Breast epithelium (tissue), 4 donors: ENCODE measurements around the gene TGFBRAP1. TPM values are rescaled to one million over a fixed set of nuclear protein-coding genes. Genes with fewer than 3 reads are reported as not detected.

Experiments
- DNase-seq, 2 donors: peaks; one replicate each; pipeline ENCODE4 v3.0.0-alpha.2; 2019; ENCODE audit warnings: low spot score in 2 of 2
- H3K27ac ChIP-seq, 2 donors: fragments of 200-600 bp; sonication (generic) in 1 of 2; one replicate each; pipeline ENCODE4 v1.5.1; 2016 to 2019; ENCODE audit warnings: mild to moderate bottlenecking in 1 of 2
- H3K27me3 ChIP-seq, 2 donors: fragments of 200-600 bp; sonication (generic) in 1 of 2; one replicate each; pipeline versions ENCODE4 v1.5.1 to v1.6.0; 2017 to 2019; ENCODE audit warnings: control low read depth in 1 of 2, mild to moderate bottlenecking in 1 of 2
- H3K36me3 ChIP-seq: fragments of 200-600 bp; one replicate; pipeline ENCODE4 v1.5.1; 2019
- H3K4me1 ChIP-seq, 2 donors: fragments of 200-600 bp; sonication (generic); one replicate each; pipeline ENCODE4 v1.5.1; 2016 to 2019; ENCODE audit warnings: control low read depth in 1 of 2
- H3K4me3 ChIP-seq, 3 donors: fragments of 200-600 bp; sonication (generic); 1 replicate in 2 of 3; 2 replicates in 1 of 3; pipeline ENCODE4 v1.5.1; 2016 to 2019; ENCODE audit warnings: mild to moderate bottlenecking in 3 of 3, moderate library complexity in 2 of 3
- H3K9me3 ChIP-seq, 2 donors: fragments of 200-600 bp; sonication (generic) in 1 of 2; one replicate each; pipeline ENCODE4 v1.5.1; 2016 to 2019; ENCODE audit warnings: control low read depth in 1 of 2
- POLR2A ChIP-seq: fragments of 450-650 bp; IDR thresholded peaks from one replicate; pipeline ENCODE4 v1.6.1; 2016; ENCODE audit warnings: antibody characterized with exemption, mild to moderate bottlenecking, moderate library complexity
- POLR2AphosphoS5 ChIP-seq, 3 donors: sonication (generic); formaldehyde crosslinking; IDR thresholded peaks; one replicate each; pipeline ENCODE4 v1.6.1; 2017; ENCODE audit warnings: antibody characterized with exemption in 3 of 3
- intact Hi-C: fragments of 100-400 bp; cut with DNase I; formaldehyde crosslinking; loops from one replicate; pipeline ENCODE4 v1.15.1; 2023; ENCODE audit warnings: low total_unique reads
- total RNA-seq, 3 donors: library from RNA; depleted of rRNA; stranded (reverse); fragments of >200 nt; gene quantifications; one replicate each; pipeline ENCODE4 v1.1.0, GENCODE V29; 2016
- TF ChIP-seq, protein P1 (sequence below), 3 donors: fragments of 450-650 bp; IDR thresholded peaks; one replicate each; pipeline ENCODE4 v1.5.1; 2016 to 2017; ENCODE audit warnings: antibody characterized with exemption in 3 of 3, mild to moderate bottlenecking in 3 of 3, moderate library complexity in 3 of 3

Gene TGFBRAP1
- total RNA-seq, 3 donors from 2014 or later: 24.6 to 29.8 (median 28.5) TPM

DNA sequence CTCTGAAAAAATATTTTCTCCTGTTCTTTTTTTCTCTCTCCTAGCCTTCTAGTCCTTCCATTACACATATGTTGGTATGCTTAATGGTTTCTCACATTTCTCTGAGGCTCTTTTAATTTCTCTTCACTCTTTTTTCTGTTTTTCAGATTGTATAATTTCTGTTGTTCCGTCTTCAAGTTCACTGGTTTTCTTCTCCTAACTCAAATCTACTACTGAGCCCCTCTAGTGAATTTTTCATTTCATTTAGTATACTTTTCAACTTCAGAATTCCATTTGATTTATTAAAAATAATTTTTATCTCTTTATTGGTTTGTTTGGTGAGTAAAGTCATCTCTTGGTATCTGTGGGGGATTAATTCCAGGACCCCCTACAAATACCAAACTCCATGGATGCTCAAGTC is 27.6 kb upstream of the TGFBRAP1 start:
- TF ChIP-seq, protein P1, sequence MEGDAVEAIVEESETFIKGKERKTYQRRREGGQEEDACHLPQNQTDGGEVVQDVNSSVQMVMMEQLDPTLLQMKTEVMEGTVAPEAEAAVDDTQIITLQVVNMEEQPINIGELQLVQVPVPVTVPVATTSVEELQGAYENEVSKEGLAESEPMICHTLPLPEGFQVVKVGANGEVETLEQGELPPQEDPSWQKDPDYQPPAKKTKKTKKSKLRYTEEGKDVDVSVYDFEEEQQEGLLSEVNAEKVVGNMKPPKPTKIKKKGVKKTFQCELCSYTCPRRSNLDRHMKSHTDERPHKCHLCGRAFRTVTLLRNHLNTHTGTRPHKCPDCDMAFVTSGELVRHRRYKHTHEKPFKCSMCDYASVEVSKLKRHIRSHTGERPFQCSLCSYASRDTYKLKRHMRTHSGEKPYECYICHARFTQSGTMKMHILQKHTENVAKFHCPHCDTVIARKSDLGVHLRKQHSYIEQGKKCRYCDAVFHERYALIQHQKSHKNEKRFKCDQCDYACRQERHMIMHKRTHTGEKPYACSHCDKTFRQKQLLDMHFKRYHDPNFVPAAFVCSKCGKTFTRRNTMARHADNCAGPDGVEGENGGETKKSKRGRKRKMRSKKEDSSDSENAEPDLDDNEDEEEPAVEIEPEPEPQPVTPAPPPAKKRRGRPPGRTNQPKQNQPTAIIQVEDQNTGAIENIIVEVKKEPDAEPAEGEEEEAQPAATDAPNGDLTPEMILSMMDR (IDR thresholded peaks at IDR 0.05): no peak
- no peak for TF ChIP-seq POLR2AphosphoS5 (IDR thresholded peaks at IDR 0.05)
- no peak for TF ChIP-seq POLR2A
- DNase-seq: no peak
- Histone ChIP-seq H3K27me3 (no peaks in the 10 kb centered on the region), H3K4me3 (no peak overlapping the region), H3K36me3 (peaks cover 4% of the 10 kb centered on the region), H3K4me1 (no peaks in the 10 kb centered on the region), H3K27ac (no peak overlapping the region), H3K9me3 (peaks cover 6 to 17% of the 10 kb centered on the region in 2 donors)
- intact Hi-C loops: no loop called here

DNA sequence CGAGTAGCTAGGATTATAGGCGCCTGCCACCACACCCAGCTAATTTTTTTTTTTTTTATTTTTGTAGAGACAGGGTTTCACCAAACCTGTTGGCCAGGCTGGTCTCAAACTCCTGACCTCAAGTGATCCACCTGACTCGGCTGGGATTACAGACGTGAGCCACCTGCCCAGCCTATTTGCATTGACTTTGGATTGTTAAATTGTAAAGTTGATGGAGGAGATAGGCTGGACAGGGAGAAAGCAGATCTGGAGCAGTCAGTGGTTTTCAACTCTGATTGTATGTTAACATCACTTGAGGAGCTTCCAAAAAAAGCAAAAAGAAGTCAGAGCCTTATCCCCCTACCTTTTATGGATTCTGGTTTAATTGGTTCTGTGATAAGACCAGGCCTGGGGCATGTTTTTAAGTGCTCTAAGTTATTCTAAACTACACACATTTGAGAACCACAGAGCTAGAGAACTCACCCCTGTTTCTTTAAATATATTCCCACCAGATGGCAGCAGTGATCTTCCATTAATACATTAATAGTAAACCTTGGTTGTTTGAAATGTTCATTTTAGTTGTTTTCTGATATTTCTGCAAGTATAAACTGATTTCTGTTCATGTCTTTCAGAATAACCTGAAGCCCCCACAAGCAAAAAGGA is 15.3 kb upstream of the TGFBRAP1 start:
- TF ChIP-seq POLR2AphosphoS5 (IDR thresholded peaks at IDR 0.05): no peak
- TF ChIP-seq, protein P1 (IDR thresholded peaks at IDR 0.05): peak in 1 of 3 donors; percentile 41
- Histone ChIP-seq H3K4me3 (no peak overlapping the region), H3K27me3 (no peaks in the 10 kb centered on the region), H3K27ac (no peak overlapping the region), H3K9me3 (no peaks in the 10 kb centered on the region), H3K4me1 (no peaks in the 10 kb centered on the region), H3K36me3 (no peaks in the 10 kb centered on the region)
- intact Hi-C loops: no loop called here
- no peak for DNase-seq

DNA sequence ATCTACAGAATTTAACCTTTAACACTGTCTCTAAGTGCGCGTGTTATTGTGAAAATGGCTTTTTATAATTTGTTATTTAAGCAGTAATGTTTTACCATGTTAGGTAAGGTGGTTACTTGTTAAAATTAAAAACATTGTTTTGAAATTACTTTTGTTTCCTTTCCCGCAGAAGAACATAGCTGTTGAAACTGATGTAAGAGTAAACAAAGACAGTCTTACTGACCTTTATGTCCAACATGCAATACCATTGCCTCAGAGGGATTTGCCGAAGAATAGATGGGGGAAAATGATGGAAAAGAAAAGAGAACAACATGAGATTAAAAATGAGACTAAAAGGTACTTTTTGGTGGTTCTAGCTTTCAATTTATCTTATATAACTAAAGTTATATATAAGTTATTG is 9.9 kb upstream of the TGFBRAP1 start:
- intact Hi-C loops: no loop called here
- H3K36me3 ChIP-seq: no peaks in the 10 kb centered on the region
- H3K27me3 ChIP-seq: no peaks in the 10 kb centered on the region
- H3K4me3 ChIP-seq: no peak overlapping the region
- H3K27ac ChIP-seq: no peak overlapping the region
- no peaks in the 10 kb centered on the region for H3K9me3 ChIP-seq
- TF ChIP-seq POLR2A (no peak), POLR2AphosphoS5 (IDR thresholded peaks at IDR 0.05) (no peak)
- TF ChIP-seq, protein P1 (IDR thresholded peaks at IDR 0.05): no peak
- peaks cover 0 to 25% of the 10 kb centered on the region in 2 donors for H3K4me1 ChIP-seq
- no peak for DNase-seq

DNA sequence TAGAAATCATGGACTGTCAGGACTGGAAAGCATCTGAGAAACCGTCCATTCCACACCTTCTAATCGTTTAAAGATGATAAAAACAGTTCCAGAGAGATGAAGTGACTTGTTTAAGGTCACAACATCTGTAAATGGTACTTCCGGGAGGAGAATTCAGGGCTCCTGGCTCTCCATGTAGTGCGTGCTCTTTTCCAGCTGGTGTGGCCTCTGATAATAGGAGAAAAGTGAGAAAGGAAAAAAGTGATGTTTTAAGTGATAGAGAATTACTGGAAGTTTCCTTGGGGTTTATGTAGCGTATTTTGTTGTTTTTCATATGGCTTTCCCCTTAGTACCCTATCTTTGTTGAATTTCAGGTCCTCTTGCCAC is 8.5 kb upstream of the TGFBRAP1 start:
- peak overlapping the region; percentile 86 to 92 (median 91) for H3K4me3 ChIP-seq

More for the DNA sequence above, 8.5 kb upstream of the TGFBRAP1 start:
- no peak for DNase-seq
- TF ChIP-seq, protein P1 (IDR thresholded peaks at IDR 0.05): no peak
- no peak for TF ChIP-seq POLR2AphosphoS5 (IDR thresholded peaks at IDR 0.05)
- TF ChIP-seq POLR2A: no peak
- intact Hi-C loops: no loop called here
- Histone ChIP-seq H3K27ac (peak overlapping the region; percentile 95 to 96), H3K9me3 (no peaks in the 10 kb centered on the region), H3K4me1 (peaks cover 0 to 25% of the 10 kb centered on the region in 2 donors), H3K36me3 (no peaks in the 10 kb centered on the region), H3K27me3 (no peaks in the 10 kb centered on the region)
